ENCODE measurements around the gene SHMT2.

SHMT2 gene

GRCh38 chr12:57198329-57198728, 31.2 kb upstream of the SHMT2 start:
- DNase-seq: no peak

- DNase-seq: no peak
Observed at GRCh38 chr12:57199191-57199590, 30.3 kb upstream of the SHMT2 start.

GRCh38 chr12:57200497-57200896, 29.0 kb upstream of the SHMT2 start:
- DNase-seq: no peak

DNA sequence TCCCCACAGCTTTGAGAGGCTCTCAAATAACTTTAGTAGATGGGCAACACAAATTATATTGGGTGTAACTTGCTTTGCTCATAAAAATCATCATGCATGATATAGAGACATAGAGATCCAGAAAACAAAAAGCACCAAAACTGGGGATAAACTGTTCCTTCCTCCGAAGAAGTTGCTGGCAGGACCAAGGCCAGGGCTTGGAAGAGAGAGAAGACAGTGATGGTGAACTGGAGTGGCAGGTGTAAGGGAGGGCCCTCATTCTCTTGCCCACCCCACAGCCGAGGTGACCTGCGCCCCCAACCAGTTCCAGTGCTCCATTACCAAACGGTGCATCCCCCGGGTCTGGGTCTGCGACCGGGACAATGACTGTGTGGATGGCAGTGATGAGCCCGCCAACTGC, 28.3 kb upstream of the SHMT2 start:
- no peak for DNase-seq

DNA sequence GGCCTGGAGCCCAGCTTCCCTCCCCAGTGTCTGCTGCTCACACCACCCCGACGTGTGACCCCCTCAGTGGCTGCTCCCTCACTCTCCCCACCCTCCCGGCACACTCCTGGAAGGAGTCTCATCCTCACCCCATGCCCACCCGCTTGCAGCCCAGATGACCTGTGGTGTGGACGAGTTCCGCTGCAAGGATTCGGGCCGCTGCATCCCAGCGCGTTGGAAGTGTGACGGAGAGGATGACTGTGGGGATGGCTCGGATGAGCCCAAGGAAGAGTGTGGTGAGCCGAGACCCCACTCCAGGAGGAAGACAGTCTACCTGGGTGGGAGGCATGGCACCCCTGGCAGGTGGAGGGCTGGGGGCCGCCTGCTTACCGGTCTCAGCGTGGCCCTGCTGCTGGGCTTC, 27.9 kb upstream of the SHMT2 start:
- DNase-seq: no peak

GRCh38 chr12:57202321-57202720, 27.2 kb upstream of the SHMT2 start:
- DNase-seq: no peak

- no peak for DNase-seq
Observed at GRCh38 chr12:57203201-57203600, 26.3 kb upstream of the SHMT2 start.

DNA sequence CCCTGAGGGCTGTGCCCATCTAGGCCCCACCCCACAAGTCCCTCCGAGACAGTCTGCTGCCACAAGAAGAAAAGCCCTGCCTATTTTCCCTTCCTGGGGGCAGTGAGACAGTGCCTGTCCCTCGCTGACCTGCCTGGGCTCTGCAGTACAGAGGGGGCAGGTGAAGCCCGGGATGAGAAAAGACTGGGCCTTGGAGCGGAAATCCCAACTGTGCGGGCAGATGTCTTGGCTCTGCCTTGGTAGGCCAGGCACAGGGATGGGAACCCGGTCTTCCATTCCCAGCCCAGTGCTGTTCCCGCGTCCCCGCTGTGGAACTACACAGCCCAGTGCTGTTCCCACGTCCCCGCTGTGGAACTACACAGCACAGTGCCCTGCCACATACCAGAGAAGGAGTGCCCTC, 25.7 kb upstream of the SHMT2 start:
- no peak for DNase-seq

DNA sequence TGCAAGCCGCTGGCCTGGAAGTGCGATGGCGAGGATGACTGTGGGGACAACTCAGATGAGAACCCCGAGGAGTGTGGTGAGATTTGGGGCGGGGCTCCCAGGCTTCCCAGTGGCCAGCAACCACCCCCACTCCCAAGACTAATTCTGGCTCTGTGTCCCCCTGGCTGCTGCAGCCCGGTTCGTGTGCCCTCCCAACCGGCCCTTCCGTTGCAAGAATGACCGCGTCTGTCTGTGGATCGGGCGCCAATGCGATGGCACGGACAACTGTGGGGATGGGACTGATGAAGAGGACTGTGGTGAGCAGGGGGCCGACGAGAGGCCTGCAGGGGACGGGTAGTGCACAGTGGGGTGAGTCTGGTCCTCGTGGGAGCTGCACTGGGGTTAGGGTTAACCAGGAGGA, 25.1 kb upstream of the SHMT2 start:
- DNase-seq: no peak

DNA sequence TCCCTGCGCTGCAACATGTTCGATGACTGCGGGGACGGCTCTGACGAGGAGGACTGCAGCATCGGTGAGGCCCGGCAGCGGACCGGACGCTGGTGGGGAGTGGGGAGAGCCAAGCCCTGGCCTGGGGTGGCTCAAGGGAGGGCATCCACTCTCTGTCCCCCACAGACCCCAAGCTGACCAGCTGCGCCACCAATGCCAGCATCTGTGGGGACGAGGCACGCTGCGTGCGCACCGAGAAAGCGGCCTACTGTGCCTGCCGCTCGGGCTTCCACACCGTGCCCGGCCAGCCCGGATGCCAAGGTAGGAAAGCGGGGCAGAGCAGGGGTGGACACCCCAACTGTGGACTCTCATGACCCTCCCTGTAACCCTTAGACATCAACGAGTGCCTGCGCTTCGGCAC, 24.3 kb upstream of the SHMT2 start:
- no peak for DNase-seq

DNA sequence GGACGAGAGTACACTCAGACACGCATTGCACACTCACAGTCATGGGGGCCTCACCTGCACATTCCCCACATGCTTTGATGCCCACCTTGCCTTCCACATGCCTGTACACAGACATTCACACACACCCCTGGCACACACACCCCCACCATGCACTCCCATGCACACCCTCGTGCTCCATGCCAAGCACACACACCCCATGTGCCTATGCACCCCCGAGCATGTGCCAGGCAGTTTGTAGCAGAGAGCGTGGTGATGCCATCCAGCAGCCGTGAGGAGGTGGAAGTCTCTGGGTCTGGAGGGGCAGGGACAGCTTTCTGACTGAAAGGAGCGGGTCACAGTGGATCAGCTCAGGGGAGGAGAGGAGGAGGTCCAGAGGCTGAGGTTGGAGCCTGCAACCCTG, 23.6 kb upstream of the SHMT2 start:
- DNase-seq: no peak

- no peak for DNase-seq
Observed at GRCh38 chr12:57207731-57208630, 21.5 kb upstream of the SHMT2 start.

DNA sequence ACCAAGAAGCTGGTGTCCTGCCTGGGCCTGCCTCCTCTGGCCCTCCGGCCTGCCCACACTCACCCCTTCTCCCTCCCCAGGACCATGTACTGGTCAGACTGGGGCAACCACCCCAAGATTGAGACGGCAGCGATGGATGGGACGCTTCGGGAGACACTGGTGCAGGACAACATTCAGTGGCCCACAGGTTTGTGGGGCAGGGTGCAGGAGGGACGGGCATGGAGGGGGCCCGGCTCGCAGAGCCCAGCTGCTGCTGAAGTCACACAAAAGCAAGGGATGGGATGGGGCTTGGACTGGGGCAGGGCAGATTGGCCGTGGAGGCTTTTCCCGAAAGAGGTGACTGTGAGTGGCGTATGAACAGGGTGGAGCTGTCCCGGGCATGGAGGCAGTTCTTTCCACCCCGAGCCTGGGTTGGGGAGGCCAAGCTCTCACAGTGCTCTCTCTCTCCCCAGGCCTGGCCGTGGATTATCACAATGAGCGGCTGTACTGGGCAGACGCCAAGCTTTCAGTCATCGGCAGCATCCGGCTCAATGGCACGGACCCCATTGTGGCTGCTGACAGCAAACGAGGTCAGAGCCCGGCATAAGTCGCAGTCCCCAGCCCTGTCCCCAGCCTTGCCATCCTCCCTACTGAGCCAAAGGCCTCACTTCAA, 20.8 kb upstream of the SHMT2 start:
- DNase-seq: no peak

- no peak for DNase-seq
Observed at GRCh38 chr12:57209916-57210315, 19.6 kb upstream of the SHMT2 start.

DNA sequence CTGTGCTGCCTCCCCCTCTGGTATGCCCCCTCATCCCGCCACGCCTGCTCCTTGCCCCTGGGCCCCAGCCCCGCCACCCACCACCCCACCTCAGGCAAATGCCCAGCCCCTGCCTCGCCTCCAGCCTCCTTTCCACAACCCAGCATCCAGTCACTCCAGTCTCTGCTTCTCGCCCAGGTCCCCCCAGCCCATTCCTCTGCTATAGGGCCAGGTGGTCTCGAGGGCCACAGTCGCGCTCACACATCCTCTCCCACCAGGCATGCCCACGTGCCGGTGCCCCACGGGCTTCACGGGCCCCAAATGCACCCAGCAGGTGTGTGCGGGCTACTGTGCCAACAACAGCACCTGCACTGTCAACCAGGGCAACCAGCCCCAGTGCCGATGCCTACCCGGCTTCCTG, 19.1 kb upstream of the SHMT2 start:
- no peak for DNase-seq

- DNase-seq: no peak
Observed at GRCh38 chr12:57210926-57211692, 18.4 kb upstream of the SHMT2 start.

DNA sequence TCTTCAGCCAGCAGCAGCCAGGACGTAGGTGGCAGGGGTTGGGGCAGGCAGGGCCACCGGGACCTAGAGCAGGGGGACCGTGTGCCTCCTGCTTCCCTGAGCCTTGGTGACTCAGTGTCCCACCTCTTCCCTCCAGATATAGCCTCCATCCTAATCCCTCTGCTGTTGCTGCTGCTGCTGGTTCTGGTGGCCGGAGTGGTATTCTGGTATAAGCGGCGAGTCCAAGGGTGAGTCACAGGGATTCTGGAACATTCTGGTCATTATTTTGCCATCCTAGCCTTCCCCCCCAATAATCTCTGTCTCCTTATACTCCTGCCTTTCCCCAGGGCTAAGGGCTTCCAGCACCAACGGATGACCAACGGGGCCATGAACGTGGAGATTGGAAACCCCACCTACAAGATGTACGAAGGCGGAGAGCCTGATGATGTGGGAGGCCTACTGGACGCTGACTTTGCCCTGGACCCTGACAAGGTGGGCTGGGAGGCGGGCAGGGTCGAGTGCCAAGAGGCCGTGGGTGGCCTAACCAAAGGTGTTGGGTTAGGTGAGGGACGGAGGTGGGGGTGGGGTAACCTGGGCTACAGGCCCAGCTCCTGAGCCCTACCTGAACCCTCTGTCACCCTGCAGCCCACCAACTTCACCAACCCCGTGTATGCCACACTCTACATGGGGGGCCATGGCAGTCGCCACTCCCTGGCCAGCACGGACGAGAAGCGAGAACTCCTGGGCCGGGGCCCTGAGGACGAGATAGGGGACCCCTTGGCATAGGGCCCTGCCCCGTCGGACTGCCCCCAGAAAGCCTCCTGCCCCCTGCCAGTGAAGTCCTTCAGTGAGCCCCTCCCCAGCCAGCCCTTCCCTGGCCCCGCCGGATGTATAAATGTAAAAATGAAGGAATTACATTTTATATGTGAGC, 17.5 kb upstream of the SHMT2 start:
- no peak for DNase-seq

GRCh38 chr12:57212701-57213057, 16.8 kb upstream of the SHMT2 start:
- DNase-seq: no peak

- DNase-seq: peak; percentile 69
Observed at GRCh38 chr12:57213058-57213715, 16.3 kb upstream of the SHMT2 start.

GRCh38 chr12:57213763-57214397, 15.6 kb upstream of the SHMT2 start:
- DNase-seq: no peak

GRCh38 chr12:57214398-57214781, 15.1 kb upstream of the SHMT2 start:
- DNase-seq: peak; percentile 42

DNA sequence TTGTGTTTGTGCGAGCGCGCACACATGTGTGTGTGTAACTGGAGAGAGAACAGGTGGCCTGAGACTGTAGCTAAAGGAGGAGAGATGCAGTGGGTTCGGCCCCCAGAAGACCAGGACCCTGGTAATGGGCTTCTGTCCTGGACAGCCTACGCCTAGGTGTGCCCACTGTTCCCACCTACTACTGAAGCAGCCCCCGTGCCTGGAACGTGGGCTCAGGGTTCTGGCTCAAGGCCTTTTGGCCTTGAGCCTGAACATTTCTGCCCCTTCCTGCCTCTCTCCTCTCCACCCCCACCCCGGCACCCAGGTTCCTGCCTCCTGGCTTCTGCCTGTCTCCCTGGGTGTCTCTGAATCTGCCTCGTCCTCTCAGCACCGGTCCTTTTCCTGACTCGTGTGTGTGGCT, 14.4 kb upstream of the SHMT2 start:
- no peak for DNase-seq

Measured in activated effector memory CD4-positive, alpha-beta T cell treated with Interleukin-2 at 50 U/mL for 16 hours (primary cell).